ENCODE measurements around the gene PRMT3. TPM values are rescaled to one million over a fixed set of nuclear protein-coding genes. Genes with fewer than 3 reads are reported as not detected.

Gene PRMT3
- 11.2 TPM for total RNA-seq (2013)
- 1 to 10 TPM; 4.5 to 8.4 (median 6.1) TPM for polyA plus RNA-seq
- polyA minus RNA-seq, result 7.6 and 10.8 TPM in 2 replicates
- 4.2 to 21.7 (median 13.1) reads per million in 11 experiments for total RNA-seq

GRCh38 chr11:20387261-20388095 is at the start of gene PRMT3:
PRMT3 (plus strand) TSS chr11:20387716; CDS start chr11:20387747, 31 bp downstream.
- no peaks in the 10 kb centered on the region for H3K27me3 Mint-ChIP-seq (ENCODE audit: low read depth in 3 of 3)
- H3K4me1 ChIP-seq (ENCODE audit: control insufficient read depth in 1 of 2, insufficient read depth in 2 of 2, low read length in 2 of 2), result peaks cover 18 to 21% of the 10 kb centered on the region in 2 donors
- no peaks in the 10 kb centered on the region for H3K9me3 Mint-ChIP-seq
- H3K36me3 ChIP-seq (replicated peaks in 1 of 2; ENCODE audit: control insufficient read depth in 1 of 2, insufficient read depth in 2 of 2, low read length in 2 of 2), result peaks cover 5 to 31% of the 10 kb centered on the region in 2 donors
- H3K27ac ChIP-seq (ENCODE audit: low read depth in 1 of 2, low read length in 2 of 2), result peak within 1 kb of the TSS; percentile 95 to 96
- WGBS (ENCODE audit: insufficient coverage), result under 1% methylated on average over 94 of the region's 96 CpGs
- H3K9ac ChIP-seq (ENCODE audit: insufficient read depth, low read length, poor library complexity, severe bottlenecking), result peak within 1 kb of the TSS; percentile 95
- H3K27me3 ChIP-seq (ENCODE audit: control insufficient read depth in 2 of 2, insufficient read depth in 2 of 2, low read length in 2 of 2), result no peaks in the 10 kb centered on the region
- TF ChIP-seq, protein P1, sequence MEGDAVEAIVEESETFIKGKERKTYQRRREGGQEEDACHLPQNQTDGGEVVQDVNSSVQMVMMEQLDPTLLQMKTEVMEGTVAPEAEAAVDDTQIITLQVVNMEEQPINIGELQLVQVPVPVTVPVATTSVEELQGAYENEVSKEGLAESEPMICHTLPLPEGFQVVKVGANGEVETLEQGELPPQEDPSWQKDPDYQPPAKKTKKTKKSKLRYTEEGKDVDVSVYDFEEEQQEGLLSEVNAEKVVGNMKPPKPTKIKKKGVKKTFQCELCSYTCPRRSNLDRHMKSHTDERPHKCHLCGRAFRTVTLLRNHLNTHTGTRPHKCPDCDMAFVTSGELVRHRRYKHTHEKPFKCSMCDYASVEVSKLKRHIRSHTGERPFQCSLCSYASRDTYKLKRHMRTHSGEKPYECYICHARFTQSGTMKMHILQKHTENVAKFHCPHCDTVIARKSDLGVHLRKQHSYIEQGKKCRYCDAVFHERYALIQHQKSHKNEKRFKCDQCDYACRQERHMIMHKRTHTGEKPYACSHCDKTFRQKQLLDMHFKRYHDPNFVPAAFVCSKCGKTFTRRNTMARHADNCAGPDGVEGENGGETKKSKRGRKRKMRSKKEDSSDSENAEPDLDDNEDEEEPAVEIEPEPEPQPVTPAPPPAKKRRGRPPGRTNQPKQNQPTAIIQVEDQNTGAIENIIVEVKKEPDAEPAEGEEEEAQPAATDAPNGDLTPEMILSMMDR (IDR thresholded peaks at IDR 0.05), result peak; percentile 99
- peak; percentile 92 to 98 (median 96) for DNase-seq
- H3K79me2 ChIP-seq (ENCODE audit: insufficient read depth, low read length), result no peaks in the 10 kb centered on the region
- H2AFZ ChIP-seq (ENCODE audit: insufficient read depth, low read depth, low read length, poor library complexity, severe bottlenecking), result peak within 1 kb of the TSS; percentile 97
- H3K27ac Mint-ChIP-seq, result peak within 1 kb of the TSS; percentile 98 to 100 (median 100)
- H3K4me2 ChIP-seq (replicated peaks; ENCODE audit: extremely low read depth, low read length, poor library complexity, severe bottlenecking), result peak within 1 kb of the TSS; percentile 79
- intact Hi-C loops (cut with micrococcal nuclease), result no loop called here
- H3K4me1 Mint-ChIP-seq, result peaks cover 16% of the 10 kb centered on the region
- no peaks in the 10 kb centered on the region for H3K9me3 ChIP-seq (replicated peaks in 1 of 2; ENCODE audit: control insufficient read depth in 1 of 2, insufficient read depth in 1 of 2, low read length in 2 of 2)
- H4K20me1 ChIP-seq (ENCODE audit: insufficient read depth, low read length), result no peaks in the 10 kb centered on the region
- H3K4me3 Mint-ChIP-seq, result peak within 1 kb of the TSS; percentile 96 to 98
- H3K36me3 Mint-ChIP-seq, result peaks cover 26 to 34% of the 10 kb centered on the region in 2 donors
- H3K4me3 ChIP-seq (replicated peaks in 1 of 3; ENCODE audit: low read depth in 2 of 3, low read length in 3 of 3), result peak within 1 kb of the TSS; percentile 87 to 96 (median 90)

GRCh38 chr11:20342347-20343141 is 45.0 kb upstream of the PRMT3 start:
- Histone ChIP-seq H2AFZ (ENCODE audit: insufficient read depth, low read depth, low read length, poor library complexity, severe bottlenecking) (no peak overlapping the region), H3K4me1 (ENCODE audit: control insufficient read depth in 1 of 2, insufficient read depth in 2 of 2, low read length in 2 of 2) (no peaks in the 10 kb centered on the region), H4K20me1 (ENCODE audit: insufficient read depth, low read length) (no peaks in the 10 kb centered on the region), H3K27ac (ENCODE audit: low read depth in 1 of 2, low read length in 2 of 2) (no peak overlapping the region), H3K4me3 (replicated peaks in 1 of 3; ENCODE audit: low read depth in 2 of 3, low read length in 3 of 3) (no peak overlapping the region), H3K27me3 (ENCODE audit: control insufficient read depth in 2 of 2, insufficient read depth in 2 of 2, low read length in 2 of 2) (peaks cover 9 to 21% of the 10 kb centered on the region in 2 donors), H3K9ac (ENCODE audit: insufficient read depth, low read length, poor library complexity, severe bottlenecking) (no peak overlapping the region), H3K9me3 (replicated peaks in 1 of 2; ENCODE audit: control insufficient read depth in 1 of 2, insufficient read depth in 1 of 2, low read length in 2 of 2) (no peaks in the 10 kb centered on the region), H3K79me2 (ENCODE audit: insufficient read depth, low read length) (no peaks in the 10 kb centered on the region), H3K36me3 (replicated peaks in 1 of 2; ENCODE audit: control insufficient read depth in 1 of 2, insufficient read depth in 2 of 2, low read length in 2 of 2) (no peaks in the 10 kb centered on the region), H3K4me2 (replicated peaks; ENCODE audit: extremely low read depth, low read length, poor library complexity, severe bottlenecking) (no peak overlapping the region)
- 47% methylated on average over 18 of the region's 26 CpGs for WGBS (ENCODE audit: insufficient coverage)
- Mint-ChIP-seq H3K36me3 (no peaks in the 10 kb centered on the region), H3K27ac (no peak overlapping the region), H3K9me3 (peaks cover 0 to 4% (median 0%) of the 10 kb centered on the region in 7 donors), H3K27me3 (ENCODE audit: low read depth in 3 of 3) (peaks cover 20 to 38% (median 25%) of the 10 kb centered on the region in 3 donors), H3K4me3 (no peak overlapping the region), H3K4me1 (no peaks in the 10 kb centered on the region)
- intact Hi-C loops (cut with micrococcal nuclease), result no loop called here
- no peak for DNase-seq
- TF ChIP-seq, protein P1 (IDR thresholded peaks at IDR 0.05), result no peak
